ENCODE measurements around the gene EOMES. TPM values are rescaled to one million over a fixed set of nuclear protein-coding genes. Genes with fewer than 3 reads are reported as not detected.

Gene EOMES
- total and polyA plus RNA-seq, 2 experiments from 2014 or later, result not detected

GRCh38 chr3:27713078-27713423, 9.1 kb downstream of the EOMES start:
- peak overlapping the region; percentile 73 for H2AFZ ChIP-seq
- no peaks in the 10 kb centered on the region for H3K9me3 ChIP-seq (ENCODE audit: low read depth)
- no peak overlapping the region for H3K27ac ChIP-seq
- peaks cover 26% of the 10 kb centered on the region for H3K4me1 ChIP-seq (ENCODE audit: insufficient read depth)
- no peaks in the 10 kb centered on the region for H3K9me2 ChIP-seq (replicated peaks; ENCODE audit: insufficient read depth)
- DNase-seq (ENCODE audit: low spot score), result no peak
- H3K4me3 ChIP-seq, result peak overlapping the region; percentile 51
- WGBS (ENCODE audit: low lambda C conversion rate, missing lambda C conversion rate), result under 1% methylated on average over 18 of the region's 18 CpGs
- no peaks in the 10 kb centered on the region for H3K79me2 ChIP-seq
- no peaks in the 10 kb centered on the region for H4K20me1 ChIP-seq (ENCODE audit: insufficient read depth, poor library complexity, severe bottlenecking)
- peak overlapping the region; percentile 98 for H3K4me2 ChIP-seq
- peaks cover 85% of the 10 kb centered on the region for H3K27me3 ChIP-seq
- no peaks in the 10 kb centered on the region for H3K36me3 ChIP-seq (replicated peaks; ENCODE audit: insufficient read depth, low read depth)
- TF ChIP-seq EZH2phosphoT487 (IDR thresholded peaks at IDR 0.05; ENCODE audit: low read depth, severe bottlenecking, unreplicated experiment) (no peak), CTCF (IDR thresholded peaks at IDR 0.05; ENCODE audit: poor library complexity) (peak; percentile 4)

GRCh38 chr3:27712136-27713077, 9.7 kb downstream of the EOMES start:
- Histone ChIP-seq H3K9me3 (ENCODE audit: low read depth) (no peaks in the 10 kb centered on the region), H2AFZ (peak overlapping the region; percentile 73), H3K36me3 (replicated peaks; ENCODE audit: insufficient read depth, low read depth) (no peaks in the 10 kb centered on the region), H3K4me2 (peak overlapping the region; percentile 98), H3K79me2 (no peaks in the 10 kb centered on the region), H3K9me2 (replicated peaks; ENCODE audit: insufficient read depth) (no peaks in the 10 kb centered on the region), H3K27me3 (peaks cover 79% of the 10 kb centered on the region), H3K4me3 (peak overlapping the region; percentile 51), H4K20me1 (ENCODE audit: insufficient read depth, poor library complexity, severe bottlenecking) (no peaks in the 10 kb centered on the region), H3K4me1 (ENCODE audit: insufficient read depth) (peaks cover 26% of the 10 kb centered on the region), H3K27ac (no peak overlapping the region)
- TF ChIP-seq CTCF (IDR thresholded peaks at IDR 0.05; ENCODE audit: poor library complexity), result peak; percentile 80
- peak; percentile 73 for TF ChIP-seq EZH2phosphoT487 (IDR thresholded peaks at IDR 0.05; ENCODE audit: low read depth, severe bottlenecking, unreplicated experiment)
- TF ChIP-seq EZH2 (IDR thresholded peaks at IDR 0.05; ENCODE audit: borderline replicate concordance), result peak; percentile 80
- peak; percentile 89 for DNase-seq (ENCODE audit: low spot score)
- WGBS (ENCODE audit: low lambda C conversion rate, missing lambda C conversion rate), result 1% methylated on average over 48 of the region's 49 CpGs

- H2AFZ ChIP-seq, result no peak overlapping the region
- peaks cover 6% of the 10 kb centered on the region for H3K4me1 ChIP-seq (ENCODE audit: insufficient read depth)
- no peaks in the 10 kb centered on the region for H3K9me3 ChIP-seq (ENCODE audit: low read depth)
- H3K27ac ChIP-seq, result no peak overlapping the region
- peaks cover 41% of the 10 kb centered on the region for H3K27me3 ChIP-seq
- TF ChIP-seq EZH2 (IDR thresholded peaks at IDR 0.05; ENCODE audit: borderline replicate concordance) (no peak), EZH2phosphoT487 (IDR thresholded peaks at IDR 0.05; ENCODE audit: low read depth, severe bottlenecking, unreplicated experiment) (no peak), CTCF (IDR thresholded peaks at IDR 0.05; ENCODE audit: poor library complexity) (no peak)
- no peaks in the 10 kb centered on the region for H3K79me2 ChIP-seq
- 87% methylated on average over 4 of the region's 4 CpGs for WGBS (ENCODE audit: low lambda C conversion rate, missing lambda C conversion rate)
- no peaks in the 10 kb centered on the region for H3K36me3 ChIP-seq (replicated peaks; ENCODE audit: insufficient read depth, low read depth)
- H3K4me2 ChIP-seq, result no peak overlapping the region
- DNase-seq (ENCODE audit: low spot score), result no peak
- H3K4me3 ChIP-seq, result no peak overlapping the region
- H3K9me2 ChIP-seq (replicated peaks; ENCODE audit: insufficient read depth), result no peaks in the 10 kb centered on the region
- no peaks in the 10 kb centered on the region for H4K20me1 ChIP-seq (ENCODE audit: insufficient read depth, poor library complexity, severe bottlenecking)
Observed at GRCh38 chr3:27708250-27708649, 13.9 kb downstream of the EOMES start.

All from hepatocyte (in vitro differentiated cells).